ENCODE results near the gene PCGF1. TPM values are rescaled to one million over a fixed set of nuclear protein-coding genes. Genes with fewer than 3 reads are reported as not detected.
A peak's percentile ranks its signal among the peaks of the same experiment; 100 is the strongest.

The PCGF1 gene
- total and polyA plus RNA-seq, 8 donors: 1.9 to 49.6 (median 14.7) TPM

- intact Hi-C loops (cut with DNase I; ENCODE audit: low total_unique reads): no loop called here
- no peak for TF ChIP-seq POLR2A (IDR thresholded peaks at IDR 0.05)
- TF ChIP-seq CTCF (IDR thresholded peaks at IDR 0.05): no peak
- TF ChIP-seq POLR2AphosphoS5 (IDR thresholded peaks at IDR 0.05): no peak
- TF ChIP-seq EP300 (IDR thresholded peaks at IDR 0.05): no peak
- no peak overlapping the region for H3K4me3 ChIP-seq
- peaks cover 8 to 14% (median 10%) of the 10 kb centered on the region in 4 donors for H3K36me3 ChIP-seq
- WGBS, 5 donors: 78 to 90% (median 85%) methylated on average over 12 to 21 of the region's 21 CpGs
- H3K27ac ChIP-seq: no peak overlapping the region
- peaks cover 0 to 5% (median 0%) of the 10 kb centered on the region in 3 donors for H3K27me3 ChIP-seq
- H3K4me1 ChIP-seq: peaks cover 14 to 66% (median 43%) of the 10 kb centered on the region in 4 donors
- DNase-seq: no peak
- H3K9me3 ChIP-seq: no peaks in the 10 kb centered on the region
These were observed 44.7 kb upstream of the PCGF1 start for GRCh38 chr2:74551942-74552913.

GRCh38 chr2:74551530-74551929 lies 44.0 kb upstream of the PCGF1 start:
- H3K27ac ChIP-seq: no peak overlapping the region
- H3K4me3 ChIP-seq: no peak overlapping the region
- DNase-seq: no peak
- intact Hi-C loops (cut with DNase I; ENCODE audit: low total_unique reads): no loop called here
- peaks cover 3 to 8% (median 4%) of the 10 kb centered on the region in 4 donors for H3K36me3 ChIP-seq
- peaks cover 14 to 59% (median 43%) of the 10 kb centered on the region in 4 donors for H3K4me1 ChIP-seq
- no peaks in the 10 kb centered on the region for H3K9me3 ChIP-seq
- H3K27me3 ChIP-seq: peaks cover 0 to 5% (median 0%) of the 10 kb centered on the region in 3 donors
- no peak for TF ChIP-seq CTCF (IDR thresholded peaks at IDR 0.05)
- TF ChIP-seq EP300 (IDR thresholded peaks at IDR 0.05): no peak
- TF ChIP-seq POLR2AphosphoS5 (IDR thresholded peaks at IDR 0.05): no peak
- no peak for TF ChIP-seq POLR2A (IDR thresholded peaks at IDR 0.05)

- Histone ChIP-seq H3K4me1 (peaks cover 14 to 46% (median 36%) of the 10 kb centered on the region in 4 donors), H3K36me3 (no peaks in the 10 kb centered on the region), H3K4me3 (no peak overlapping the region), H3K9me3 (no peaks in the 10 kb centered on the region), H3K27ac (no peak overlapping the region), H3K27me3 (peaks cover 0 to 5% (median 0%) of the 10 kb centered on the region in 3 donors)
- 89 to 91% (median 91%) methylated on average over 7 of the region's 7 CpGs for WGBS, 5 donors
- intact Hi-C loops (cut with DNase I; ENCODE audit: low total_unique reads): no loop called here
- DNase-seq: no peak
- no peak for TF ChIP-seq POLR2A (IDR thresholded peaks at IDR 0.05)
- no peak for TF ChIP-seq POLR2AphosphoS5 (IDR thresholded peaks at IDR 0.05)
- TF ChIP-seq EP300 (IDR thresholded peaks at IDR 0.05): no peak
- TF ChIP-seq CTCF (IDR thresholded peaks at IDR 0.05): no peak
These were observed 42.7 kb upstream of the PCGF1 start for GRCh38 chr2:74550231-74550630.

GRCh38 chr2:74548900-74549826 lies 41.7 kb upstream of the PCGF1 start:
- H3K4me3 ChIP-seq: peak overlapping the region; percentile 47 to 63 (median 59)
- peaks cover 14 to 43% (median 29%) of the 10 kb centered on the region in 4 donors for H3K4me1 ChIP-seq
- intact Hi-C loops (cut with DNase I; ENCODE audit: low total_unique reads): no loop called here
- peak; percentile 70 to 90 for DNase-seq
- H3K27ac ChIP-seq: peak overlapping the region; percentile 71 to 80 (median 76)
- no peaks in the 10 kb centered on the region for H3K36me3 ChIP-seq
- H3K9me3 ChIP-seq: no peaks in the 10 kb centered on the region
- peaks cover 0 to 5% (median 0%) of the 10 kb centered on the region in 3 donors for H3K27me3 ChIP-seq
- TF ChIP-seq POLR2A (IDR thresholded peaks at IDR 0.05) (no peak), POLR2AphosphoS5 (IDR thresholded peaks at IDR 0.05) (peak in 1 of 3 donors; percentile 33)
- WGBS, 5 donors: 3 to 10% (median 4%) methylated on average over 18 to 85 of the region's 85 CpGs
